RWPE2 (cell line): Measurements from ENCODE around the gene TLL1.

ENCODE experiments used
- ATAC-seq: fragments of 200-7000 bp; cut with Tn5 transposase; 3 replicates; pipeline ENCODE4 v1.9.1; 2021; ENCODE audit warnings: low read depth
- DNase-seq: peaks from one replicate; pipeline ENCODE4 v3.0.0-alpha.2; 2020; ENCODE audit warnings: low spot score
- H3K27ac ChIP-seq: fragments of 450-650 bp; 2 replicates; pipeline ENCODE4 v1.5.1; 2017; ENCODE audit warnings: mild to moderate bottlenecking; ENCODE audit not compliant: poor library complexity, severe bottlenecking
- H3K27me3 ChIP-seq: fragments of 250-450 bp; sonication (Bioruptor Pico); 2 replicates; pipeline ENCODE4 v1.5.1; 2021; ENCODE audit warnings: mild to moderate bottlenecking, moderate library complexity; ENCODE audit not compliant: insufficient read depth, poor library complexity, severe bottlenecking
- H3K36me3 ChIP-seq: fragments of 250-450 bp; sonication (Bioruptor Pico); 2 replicates; pipeline ENCODE4 v1.5.1; 2020; ENCODE audit warnings: low read depth, mild to moderate bottlenecking, moderate library complexity
- H3K4me1 ChIP-seq: fragments of 250-450 bp; sonication (Bioruptor Pico); 2 replicates; pipeline ENCODE4 v1.5.1; 2021; ENCODE audit warnings: mild to moderate bottlenecking, moderate library complexity; ENCODE audit not compliant: insufficient read depth, poor library complexity, severe bottlenecking
- H3K4me3 ChIP-seq: fragments of 250-450 bp; sonication (Bioruptor Pico); 2 replicates; pipeline ENCODE4 v1.5.1; 2021; ENCODE audit warnings: mild to moderate bottlenecking, moderate library complexity; ENCODE audit not compliant: severe bottlenecking
- H3K9me3 ChIP-seq: fragments of 250-450 bp; sonication (Bioruptor Pico); 2 replicates; pipeline ENCODE4 v1.5.1; 2021; ENCODE audit warnings: mild to moderate bottlenecking, moderate library complexity; ENCODE audit not compliant: severe bottlenecking
- TF ChIP-seq, protein P1 (sequence below): fragments of 450-650 bp; IDR thresholded peaks from one replicate; pipeline ENCODE4 v1.5.1; 2017; ENCODE audit warnings: mild to moderate bottlenecking, moderate library complexity; ENCODE audit not compliant: poor library complexity, severe bottlenecking

TLL1 gene

DNA sequence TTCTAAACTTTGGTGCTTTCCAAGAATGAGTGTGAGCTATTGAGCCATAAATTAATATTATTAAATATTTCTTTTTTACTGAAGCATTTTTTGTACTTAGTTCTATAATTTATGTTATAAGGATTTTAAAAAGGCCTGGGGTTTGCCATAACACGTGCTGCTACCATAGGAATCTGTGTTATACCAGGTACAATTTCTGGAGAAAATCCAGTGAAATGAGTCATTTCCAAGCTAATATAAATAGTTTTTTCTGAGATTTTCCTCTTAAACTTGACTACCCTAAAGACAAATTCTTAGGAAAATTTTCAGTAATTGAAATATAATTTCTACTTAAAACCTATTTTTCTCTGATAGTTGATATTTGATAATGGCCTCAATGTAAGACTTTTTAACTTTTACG lies 130.8 kb downstream of the TLL1 start:
- H3K4me1 ChIP-seq = peaks cover 14% of the 10 kb centered on the region
- no peaks in the 10 kb centered on the region for H3K36me3 ChIP-seq
- H3K4me3 ChIP-seq = no peak overlapping the region
- DNase-seq (no peak), ATAC-seq (0 out of 3 replicates have a peak, but pooled peaks have one; percentile 41)
- H3K27me3 ChIP-seq = no peaks in the 10 kb centered on the region
- TF ChIP-seq, protein P1, sequence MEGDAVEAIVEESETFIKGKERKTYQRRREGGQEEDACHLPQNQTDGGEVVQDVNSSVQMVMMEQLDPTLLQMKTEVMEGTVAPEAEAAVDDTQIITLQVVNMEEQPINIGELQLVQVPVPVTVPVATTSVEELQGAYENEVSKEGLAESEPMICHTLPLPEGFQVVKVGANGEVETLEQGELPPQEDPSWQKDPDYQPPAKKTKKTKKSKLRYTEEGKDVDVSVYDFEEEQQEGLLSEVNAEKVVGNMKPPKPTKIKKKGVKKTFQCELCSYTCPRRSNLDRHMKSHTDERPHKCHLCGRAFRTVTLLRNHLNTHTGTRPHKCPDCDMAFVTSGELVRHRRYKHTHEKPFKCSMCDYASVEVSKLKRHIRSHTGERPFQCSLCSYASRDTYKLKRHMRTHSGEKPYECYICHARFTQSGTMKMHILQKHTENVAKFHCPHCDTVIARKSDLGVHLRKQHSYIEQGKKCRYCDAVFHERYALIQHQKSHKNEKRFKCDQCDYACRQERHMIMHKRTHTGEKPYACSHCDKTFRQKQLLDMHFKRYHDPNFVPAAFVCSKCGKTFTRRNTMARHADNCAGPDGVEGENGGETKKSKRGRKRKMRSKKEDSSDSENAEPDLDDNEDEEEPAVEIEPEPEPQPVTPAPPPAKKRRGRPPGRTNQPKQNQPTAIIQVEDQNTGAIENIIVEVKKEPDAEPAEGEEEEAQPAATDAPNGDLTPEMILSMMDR = no peak
- peak overlapping the region; percentile 17 for H3K27ac ChIP-seq
- no peaks in the 10 kb centered on the region for H3K9me3 ChIP-seq

GRCh38 chr4:166006217-166006616 lies 133.2 kb downstream of the TLL1 start:
- no peak for ATAC-seq
- Histone ChIP-seq H3K36me3 (no peaks in the 10 kb centered on the region), H3K4me1 (peaks cover 14% of the 10 kb centered on the region), H3K4me3 (no peak overlapping the region), H3K27ac (no peak overlapping the region), H3K9me3 (no peaks in the 10 kb centered on the region), H3K27me3 (no peaks in the 10 kb centered on the region)
- TF ChIP-seq, protein P1 = no peak
- DNase-seq = no peak

- H3K4me3 ChIP-seq = no peak overlapping the region
- no peak for DNase-seq
- no peak for ATAC-seq
- no peaks in the 10 kb centered on the region for H3K27me3 ChIP-seq
- H3K4me1 ChIP-seq = peaks cover 26% of the 10 kb centered on the region
- TF ChIP-seq, protein P1 = no peak
- no peaks in the 10 kb centered on the region for H3K9me3 ChIP-seq
- H3K36me3 ChIP-seq = no peaks in the 10 kb centered on the region
- no peak overlapping the region for H3K27ac ChIP-seq
Observed at GRCh38 chr4:166008510-166008909, 135.5 kb downstream of the TLL1 start.

DNA sequence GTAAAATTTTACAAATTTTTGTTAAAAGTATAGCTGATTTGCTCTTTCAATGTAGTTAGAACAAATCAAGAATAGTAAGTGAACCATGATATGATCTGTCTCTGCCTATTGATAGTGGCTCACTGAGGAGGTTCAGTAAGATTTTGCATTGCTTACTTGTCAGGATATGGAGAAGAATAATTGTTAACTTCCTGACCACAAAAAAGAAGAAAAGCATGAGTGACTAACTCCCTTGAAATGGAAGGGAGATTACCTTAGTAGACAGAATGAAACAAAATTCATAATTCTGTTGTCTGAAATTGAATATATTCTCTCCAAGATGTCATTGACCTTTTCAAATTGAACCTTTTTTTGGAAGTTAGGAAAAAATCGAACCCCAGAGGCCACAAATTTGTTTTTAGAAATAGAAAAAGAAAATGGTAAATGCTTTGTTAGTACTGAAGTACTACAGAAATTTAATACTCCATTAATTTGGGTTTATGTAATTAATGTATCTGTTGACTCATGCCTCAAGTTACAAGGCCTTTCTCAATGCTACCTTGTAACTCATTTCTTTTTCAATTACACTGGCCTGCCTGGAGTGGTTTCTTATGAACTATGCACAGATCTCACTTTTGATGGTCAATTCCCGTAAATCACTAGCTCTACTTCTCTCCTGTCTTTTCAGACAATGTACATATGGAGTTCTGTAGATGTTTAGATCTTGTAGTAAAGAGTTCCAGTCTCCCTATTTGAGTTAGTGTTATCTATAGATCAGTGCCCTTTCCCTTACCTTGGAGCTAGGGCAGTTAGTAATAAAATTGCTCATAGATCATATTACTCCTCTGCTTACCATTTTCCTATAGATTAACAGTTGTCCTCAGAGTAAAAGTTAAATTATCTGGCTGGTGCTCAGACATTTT lies 139.3 kb downstream of the TLL1 start:
- Histone ChIP-seq H3K4me3 (no peak overlapping the region), H3K9me3 (no peaks in the 10 kb centered on the region), H3K4me1 (peaks cover 36% of the 10 kb centered on the region), H3K27me3 (no peaks in the 10 kb centered on the region), H3K36me3 (no peaks in the 10 kb centered on the region), H3K27ac (peak overlapping the region; percentile 89)
- ATAC-seq (peak; percentile 85), DNase-seq (no peak)
- TF ChIP-seq, protein P1 = no peak

DNA sequence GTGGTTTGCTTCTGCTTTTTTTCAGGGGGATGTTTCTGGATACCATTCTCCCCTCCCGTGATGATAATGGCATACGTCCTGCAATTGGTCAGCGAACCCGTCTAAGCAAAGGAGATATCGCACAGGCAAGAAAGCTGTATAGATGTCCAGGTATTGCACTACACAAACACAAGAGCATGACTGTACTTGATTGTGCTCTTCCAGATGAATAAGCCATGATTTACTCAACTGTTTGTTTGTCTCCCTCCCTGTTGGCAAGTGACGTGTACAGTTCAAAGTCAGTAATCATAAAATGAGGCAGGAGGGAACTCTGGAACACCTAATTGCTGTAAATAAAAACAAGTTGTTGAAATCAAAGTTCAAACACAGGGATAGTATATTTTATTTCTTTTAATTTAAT lies 141.4 kb downstream of the TLL1 start:
- Histone ChIP-seq H3K4me1 (peaks cover 36% of the 10 kb centered on the region), H3K27ac (peak overlapping the region; percentile 89), H3K4me3 (no peak overlapping the region), H3K9me3 (no peaks in the 10 kb centered on the region), H3K27me3 (no peaks in the 10 kb centered on the region), H3K36me3 (no peaks in the 10 kb centered on the region)
- TF ChIP-seq, protein P1 = no peak
- peak; percentile 84 for ATAC-seq
- no peak for DNase-seq
